SK-N-SH (cell line): Measurements from ENCODE around the gene OR7A10. TPM values are rescaled to one million over a fixed set of nuclear protein-coding genes. Genes with fewer than 3 reads are reported as not detected.

Source experiments
- CTCF ChIA-PET: fragments of 300-600, 350-600 bp; formaldehyde crosslinking; extraction: SDS; loops from one replicate; lab custom pipeline; 2021; lab: Yijun Ruan, JAX
- POLR2A ChIA-PET: fragments of 350-600 bp; sonication (Branson Sonifier 250); formaldehyde crosslinking; extraction: SDS; loops from one replicate; lab custom pipeline; 2020; ENCODE audit warnings: antibody characterized with exemption, inconsistent platforms; lab: Yijun Ruan, JAX
- DNase-seq: peaks from one replicate; pipeline ENCODE4 v3.0.0; 2012
- H2AFZ ChIP-seq: fragments of 200-600 bp; sonication (generic); 2 replicates; pipeline ENCODE4 v1.8.1; 2016; ENCODE audit warnings: antibody characterized with exemption, mild to moderate bottlenecking, low read depth
- H3F3A ChIP-seq: fragments of 200-600 bp; sonication (generic); replicated peaks from 2 replicates; pipeline ENCODE3; 2016; ENCODE audit warnings: antibody characterized with exemption, mild to moderate bottlenecking; ENCODE audit not compliant: insufficient read depth
- H3K27ac ChIP-seq, 2 experiments: fragments of 200-500 bp in 1 of 2; fragments of 200-600 bp in 1 of 2; sonication (Bioruptor generic) in 1 of 2; sonication (generic), shearing (Covaris generic) in 1 of 2; 2 replicates each; pipeline versions ENCODE4 v1.5.1 to v1.6.1; 2014 to 2016; ENCODE audit warnings: low read depth in 2 of 2, inconsistent platforms in 1 of 2, low read length in 1 of 2, mild to moderate bottlenecking in 1 of 2, mixed read lengths in 1 of 2
- H3K27me3 ChIP-seq: fragments of 200-600 bp; sonication (generic), shearing (Covaris generic); 2 replicates; pipeline ENCODE4 v1.6.1; 2016; ENCODE audit warnings: mixed run types; ENCODE audit not compliant: insufficient read depth
- H3K36me3 ChIP-seq, 2 experiments: fragments of 200-500 bp in 1 of 2; fragments of 200-600 bp in 1 of 2; sonication (Bioruptor generic) in 1 of 2; sonication (generic) in 1 of 2; replicated peaks in 1 of 2; 2 replicates each; pipeline versions ENCODE3 to v1.5.1; 2014 to 2016; ENCODE audit warnings: low read length in 1 of 2, mild to moderate bottlenecking in 1 of 2; ENCODE audit not compliant: insufficient read depth in 2 of 2, control insufficient read depth in 1 of 2
- H3K4me1 ChIP-seq, 2 experiments: fragments of 200-500 bp in 1 of 2; fragments of 200-600 bp in 1 of 2; sonication (Bioruptor generic) in 1 of 2; sonication (generic), shearing (Covaris generic) in 1 of 2; 2 replicates each; pipeline versions ENCODE4 v1.5.1 to v1.6.1; 2014 to 2016; ENCODE audit warnings: low read depth in 1 of 2, low read length in 1 of 2, mixed run types in 1 of 2; ENCODE audit not compliant: insufficient read depth in 2 of 2, control insufficient read depth in 1 of 2
- H3K4me2 ChIP-seq: fragments of 200-600 bp; sonication (generic), shearing (Covaris generic); 2 replicates; pipeline ENCODE4 v1.6.1; 2017; ENCODE audit warnings: mixed run types
- H3K4me3 ChIP-seq, 2 experiments: fragments of 200-500 bp in 1 of 2; fragments of 200-600 bp in 1 of 2; sonication (Bioruptor generic) in 1 of 2; sonication (generic), shearing (Covaris generic) in 1 of 2; 2 replicates each; pipeline versions ENCODE4 v1.5.1 to v1.8.1; 2014 to 2016; ENCODE audit warnings: low read depth in 2 of 2, inconsistent platforms in 1 of 2, low read length in 1 of 2, mild to moderate bottlenecking in 1 of 2, mixed read lengths in 1 of 2, moderate library complexity in 1 of 2
- H3K79me2 ChIP-seq: fragments of 200-600 bp; sonication (generic); 2 replicates; pipeline ENCODE4 v1.8.1; 2017; ENCODE audit warnings: mild to moderate bottlenecking; ENCODE audit not compliant: insufficient read depth
- H3K9ac ChIP-seq: fragments of 200-600 bp; sonication (generic); 2 replicates; pipeline ENCODE4 v1.6.1; 2017; ENCODE audit warnings: mixed run types
- H3K9me2 ChIP-seq: fragments of 200-600 bp; sonication (generic); 2 replicates; pipeline ENCODE4 v1.6.1; 2017; ENCODE audit warnings: mixed run types
- H3K9me3 ChIP-seq: fragments of 200-600 bp; sonication (generic); 2 replicates; pipeline ENCODE4 v1.6.1; 2017; ENCODE audit warnings: mixed run types, mild to moderate bottlenecking, moderate library complexity
- H4K20me1 ChIP-seq: fragments of 200-600 bp; sonication (generic); 2 replicates; pipeline ENCODE4 v1.6.1; 2017; ENCODE audit warnings: mild to moderate bottlenecking, mixed run types; ENCODE audit not compliant: insufficient read depth
- CHD2 ChIP-seq: fragments of 150-350 bp; IDR thresholded peaks from 2 replicates; pipeline ENCODE4 v1.6.1; 2018; ENCODE audit warnings: low read length; ENCODE audit not compliant: partially characterized antibody
- EZH2phosphoT487 ChIP-seq: fragments of 200-600 bp; sonication (generic); IDR thresholded peaks from 2 replicates; pipeline ENCODE4 v1.6.1; 2017; ENCODE audit warnings: low read depth, mixed run types, mild to moderate bottlenecking, antibody characterized with exemption, moderate library complexity, borderline replicate concordance
- FOXM1 ChIP-seq: IDR thresholded peaks from 2 replicates; pipeline ENCODE4 v1.4.0; 2012; ENCODE audit warnings: low read depth, mild to moderate bottlenecking
- GATA2 ChIP-seq: sonication (generic); formaldehyde crosslinking; IDR thresholded peaks from 2 replicates; pipeline ENCODE4 v1.5.0; 2020; ENCODE audit warnings: mild to moderate bottlenecking, missing genetic modification reagents
- IRF3 ChIP-seq: fragments of 150-350 bp; IDR thresholded peaks from 2 replicates; pipeline ENCODE4 v1.6.1; 2016; ENCODE audit warnings: mild to moderate bottlenecking, low read depth, low read length
- MAX ChIP-seq: IDR thresholded peaks from 2 replicates; pipeline ENCODE4 v1.4.0; 2012; ENCODE audit warnings: low read depth
- NRF1 ChIP-seq: IDR thresholded peaks from 2 replicates; pipeline ENCODE4 v1.6.1; 2012; ENCODE audit warnings: low read depth, mild to moderate bottlenecking, low read length
- PBX3 ChIP-seq: IDR thresholded peaks from 2 replicates; pipeline ENCODE4; 2012
- POLR2AphosphoS5 ChIP-seq: IDR thresholded peaks from 2 replicates; pipeline ENCODE4 v1.6.1; 2012; ENCODE audit warnings: low read depth, low read length
- RAD21 ChIP-seq: IDR thresholded peaks from 2 replicates; pipeline ENCODE4 v1.6.1; 2012; ENCODE audit warnings: mild to moderate bottlenecking, low read length
- RCOR1 ChIP-seq: fragments of 150-350 bp; IDR thresholded peaks from 2 replicates; pipeline ENCODE4 v1.6.1; 2017; ENCODE audit warnings: antibody characterized with exemption, low read length
- SMC3 ChIP-seq: IDR thresholded peaks from 2 replicates; pipeline ENCODE4 v1.6.1; 2012; ENCODE audit warnings: low read depth, low read length, improper control_type of control experiment
- TAF1 ChIP-seq: IDR thresholded peaks from 2 replicates; pipeline ENCODE4 v1.6.1; 2012; ENCODE audit warnings: low read depth, mild to moderate bottlenecking, low read length, moderate library complexity, borderline replicate concordance
- TCF12 ChIP-seq: IDR thresholded peaks from 2 replicates; pipeline ENCODE4 v1.4.0; 2012
- YY1 ChIP-seq: IDR thresholded peaks from 2 replicates; pipeline ENCODE4 v1.4.0; 2012; ENCODE audit warnings: low read depth, mild to moderate bottlenecking
- WGBS: methylation state at CpG from one replicate; pipeline ENCODE4 v1.1.6; 2017; ENCODE audit warnings: low lambda C conversion rate; 5-methylcytosine and 5-hydroxymethylcytosine counted together
- polyA plus RNA-seq, 3 experiments: library from polyadenylated mRNA; depleted of rRNA; stranded (reverse); fragments of >200 nt; gene quantifications; 2 replicates each; pipeline ENCODE4 v1.2.3, GENCODE V29; 2012
- TF ChIP-seq, protein P1 (sequence below): IDR thresholded peaks from 2 replicates; pipeline ENCODE4 v1.6.1; 2012; ENCODE audit warnings: mild to moderate bottlenecking, low read depth, low read length, moderate library complexity
- TF ChIP-seq, protein P2 (sequence below): IDR thresholded peaks from 2 replicates; pipeline ENCODE4 v1.4.0; 2012; ENCODE audit warnings: low read depth, borderline replicate concordance

OR7A10 gene
- polyA plus RNA-seq, 1 of the 3 experiments (the other 2 are of a cell fraction), result not detected

GRCh38 chr19:14796021-14796420, 52.7 kb downstream of the OR7A10 start:
- Histone ChIP-seq H3K27ac (no peak overlapping the region), H3K79me2 (no peaks in the 10 kb centered on the region), H3K9ac (no peak overlapping the region), H3K4me2 (no peak overlapping the region), H3K27me3 (peaks cover 24% of the 10 kb centered on the region; the same call in 1 of the 2 replicates), H3K9me2 (0 out of 2 replicates have a peak, but pooled peaks cover 4% of the 10 kb centered on the region), H4K20me1 (no peaks in the 10 kb centered on the region), H3K36me3 (no peaks in the 10 kb centered on the region), H3K9me3 (no peaks in the 10 kb centered on the region), H3K4me1 (no peaks in the 10 kb centered on the region), H3F3A (no peaks in the 10 kb centered on the region), H2AFZ (no peak overlapping the region), H3K4me3 (no peak overlapping the region)
- CTCF ChIA-PET, result interaction anchor here (1.8 kb wide), 1 partner anchor 10 kb away, joined by 7 read pairs; no protein-coding TSS in a partner anchor
- DNase-seq, result no peak
- 11% methylated on average over 11 of the region's 11 CpGs for WGBS
- POLR2A ChIA-PET, result no interaction called here
- no peak for TF ChIP-seq NRF1
- no peak for TF ChIP-seq CHD2
- no peak for TF ChIP-seq EZH2phosphoT487
- TF ChIP-seq, protein P1, sequence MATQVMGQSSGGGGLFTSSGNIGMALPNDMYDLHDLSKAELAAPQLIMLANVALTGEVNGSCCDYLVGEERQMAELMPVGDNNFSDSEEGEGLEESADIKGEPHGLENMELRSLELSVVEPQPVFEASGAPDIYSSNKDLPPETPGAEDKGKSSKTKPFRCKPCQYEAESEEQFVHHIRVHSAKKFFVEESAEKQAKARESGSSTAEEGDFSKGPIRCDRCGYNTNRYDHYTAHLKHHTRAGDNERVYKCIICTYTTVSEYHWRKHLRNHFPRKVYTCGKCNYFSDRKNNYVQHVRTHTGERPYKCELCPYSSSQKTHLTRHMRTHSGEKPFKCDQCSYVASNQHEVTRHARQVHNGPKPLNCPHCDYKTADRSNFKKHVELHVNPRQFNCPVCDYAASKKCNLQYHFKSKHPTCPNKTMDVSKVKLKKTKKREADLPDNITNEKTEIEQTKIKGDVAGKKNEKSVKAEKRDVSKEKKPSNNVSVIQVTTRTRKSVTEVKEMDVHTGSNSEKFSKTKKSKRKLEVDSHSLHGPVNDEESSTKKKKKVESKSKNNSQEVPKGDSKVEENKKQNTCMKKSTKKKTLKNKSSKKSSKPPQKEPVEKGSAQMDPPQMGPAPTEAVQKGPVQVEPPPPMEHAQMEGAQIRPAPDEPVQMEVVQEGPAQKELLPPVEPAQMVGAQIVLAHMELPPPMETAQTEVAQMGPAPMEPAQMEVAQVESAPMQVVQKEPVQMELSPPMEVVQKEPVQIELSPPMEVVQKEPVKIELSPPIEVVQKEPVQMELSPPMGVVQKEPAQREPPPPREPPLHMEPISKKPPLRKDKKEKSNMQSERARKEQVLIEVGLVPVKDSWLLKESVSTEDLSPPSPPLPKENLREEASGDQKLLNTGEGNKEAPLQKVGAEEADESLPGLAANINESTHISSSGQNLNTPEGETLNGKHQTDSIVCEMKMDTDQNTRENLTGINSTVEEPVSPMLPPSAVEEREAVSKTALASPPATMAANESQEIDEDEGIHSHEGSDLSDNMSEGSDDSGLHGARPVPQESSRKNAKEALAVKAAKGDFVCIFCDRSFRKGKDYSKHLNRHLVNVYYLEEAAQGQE, result no peak
- TF ChIP-seq SMC3, result no peak
- TF ChIP-seq GATA2, result no peak
- no peak for TF ChIP-seq RAD21
- TF ChIP-seq, protein P2, sequence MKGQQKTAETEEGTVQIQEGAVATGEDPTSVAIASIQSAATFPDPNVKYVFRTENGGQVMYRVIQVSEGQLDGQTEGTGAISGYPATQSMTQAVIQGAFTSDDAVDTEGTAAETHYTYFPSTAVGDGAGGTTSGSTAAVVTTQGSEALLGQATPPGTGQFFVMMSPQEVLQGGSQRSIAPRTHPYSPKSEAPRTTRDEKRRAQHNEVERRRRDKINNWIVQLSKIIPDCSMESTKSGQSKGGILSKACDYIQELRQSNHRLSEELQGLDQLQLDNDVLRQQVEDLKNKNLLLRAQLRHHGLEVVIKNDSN, result no peak
- no peak for TF ChIP-seq PBX3
- TF ChIP-seq RCOR1, result no peak
- no peak for TF ChIP-seq TCF12
- no peak for TF ChIP-seq TAF1
- no peak for TF ChIP-seq IRF3
- no peak for TF ChIP-seq YY1
- no peak for TF ChIP-seq POLR2AphosphoS5
- no peak for TF ChIP-seq FOXM1
- TF ChIP-seq MAX, result no peak
